KMS-11 (cell line): ENCODE data around the gene NISCH.
A peak's percentile ranks its signal among the peaks of the same experiment; 100 is the strongest.

Experiments
- H2AFZ ChIP-seq: fragments of 200-600 bp; sonication (generic); 2 replicates; pipeline ENCODE4 v1.6.1; 2016; ENCODE audit warnings: antibody characterized with exemption, mixed run types, low read depth
- H3K27ac ChIP-seq: fragments of 200-600 bp; sonication (generic); 2 replicates; pipeline ENCODE4 v1.6.1; 2016; ENCODE audit warnings: mild to moderate bottlenecking, mixed run types
- H3K27me3 ChIP-seq: fragments of 200-600 bp; sonication (generic); 2 replicates; pipeline ENCODE4 v1.6.1; 2017; ENCODE audit warnings: mild to moderate bottlenecking, low read depth, mixed run types, moderate library complexity; ENCODE audit not compliant: insufficient read depth
- H3K36me3 ChIP-seq: fragments of 200-600 bp; sonication (generic); 2 replicates; pipeline ENCODE4 v1.6.1; 2017; ENCODE audit warnings: mild to moderate bottlenecking, mixed run types; ENCODE audit not compliant: insufficient read depth
- H3K4me1 ChIP-seq: fragments of 200-600 bp; sonication (generic); 2 replicates; pipeline ENCODE4 v1.6.1; 2016; ENCODE audit warnings: mild to moderate bottlenecking, low read depth, mixed run types; ENCODE audit not compliant: poor library complexity, severe bottlenecking
- H3K4me2 ChIP-seq: fragments of 200-600 bp; sonication (generic); 2 replicates; pipeline ENCODE4 v1.7.0; 2016; ENCODE audit warnings: mild to moderate bottlenecking, mixed run types
- H3K4me3 ChIP-seq: fragments of 200-600 bp; sonication (generic); IDR thresholded peaks from 2 replicates; pipeline ENCODE4 v1.6.1; 2017; ENCODE audit warnings: low read depth, low read length, mixed read lengths; ENCODE audit not compliant: insufficient read depth
- H3K79me2 ChIP-seq: fragments of 200-600 bp; sonication (generic); 2 replicates; pipeline ENCODE4 v1.6.1; 2016; ENCODE audit warnings: low read depth, mixed run types; ENCODE audit not compliant: insufficient read depth
- H3K9ac ChIP-seq: fragments of 200-600 bp; sonication (generic); 2 replicates; pipeline ENCODE4 v1.6.1; 2016; ENCODE audit warnings: mild to moderate bottlenecking, mixed run types
- H4K20me1 ChIP-seq: fragments of 200-600 bp; sonication (generic); 2 replicates; pipeline ENCODE4 v1.6.1; 2016; ENCODE audit warnings: mild to moderate bottlenecking, mixed run types; ENCODE audit not compliant: insufficient read depth
- TF ChIP-seq, protein P1 (sequence below): fragments of 200-600 bp; sonication (generic); conservative IDR thresholded peaks from 2 replicates; pipeline ENCODE4 v1.6.1; 2017; ENCODE audit warnings: low read depth, mild to moderate bottlenecking, antibody characterized with exemption, low read length, moderate library complexity, mixed read lengths

NISCH gene

GRCh38 chr3:52453496-52454249 is 1.7 kb upstream of the NISCH start, which contains the start of gene TNNC1:
Gene TNNC1 (minus strand): TSS chr3:52454041. CDS start chr3:52454015, 26 bp downstream.
- H3K4me2 ChIP-seq = peak within 1 kb of the TSS; percentile 71
- peak within 1 kb of the TSS; percentile 90; the same call in 1 of the 2 replicates for H2AFZ ChIP-seq
- H3K9ac ChIP-seq = no peak within 1 kb of the TSS

DNA sequence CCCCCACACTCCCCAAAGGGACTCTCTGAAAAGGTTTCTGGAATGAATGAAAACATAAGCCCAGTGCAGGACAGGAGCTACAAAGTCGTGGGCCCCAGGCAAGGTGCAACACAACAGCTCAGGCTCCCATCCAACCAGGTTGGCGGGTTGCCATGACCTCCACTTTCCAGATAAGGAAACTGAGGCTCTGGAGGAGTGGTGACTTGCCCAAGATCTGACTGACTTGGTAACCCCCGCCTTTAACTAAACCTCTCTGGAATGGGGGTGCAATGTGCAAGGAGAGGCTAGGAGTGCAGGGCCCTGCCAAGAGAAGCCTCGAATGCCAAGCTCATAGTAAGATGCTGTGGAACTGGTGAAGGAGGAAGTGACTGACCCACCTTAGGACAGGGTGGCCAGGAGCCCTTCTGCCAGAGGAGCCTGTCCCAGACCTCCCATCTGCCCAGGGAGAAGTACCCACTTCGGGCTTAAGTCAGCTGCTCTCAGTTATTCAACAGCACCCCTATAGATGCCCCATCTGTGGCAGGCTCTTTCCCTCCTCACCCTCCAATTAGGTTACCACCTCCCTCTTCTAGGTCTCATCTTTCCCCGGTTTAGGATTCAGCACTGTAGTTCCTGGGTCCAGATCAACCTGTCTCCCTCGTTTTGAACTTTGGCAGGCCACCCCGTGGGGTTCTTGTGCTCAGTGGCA is 1.0 kb upstream of the NISCH start:
- Histone ChIP-seq H3K4me1 (peaks cover 8% of the 10 kb centered on the region), H3K9ac (no peak overlapping the region), H3K79me2 (peaks cover 12% of the 10 kb centered on the region; the same call in 1 of the 2 replicates), H3K27ac (no peak overlapping the region), H2AFZ (peak overlapping the region; percentile 90; the same call in 1 of the 2 replicates), H3K27me3 (no peaks in the 10 kb centered on the region), H3K4me3 (no peak overlapping the region), H3K36me3 (no peaks in the 10 kb centered on the region), H4K20me1 (no peaks in the 10 kb centered on the region), H3K4me2 (peak overlapping the region; percentile 71; the same call in 1 of the 2 replicates)
- TF ChIP-seq, protein P1, sequence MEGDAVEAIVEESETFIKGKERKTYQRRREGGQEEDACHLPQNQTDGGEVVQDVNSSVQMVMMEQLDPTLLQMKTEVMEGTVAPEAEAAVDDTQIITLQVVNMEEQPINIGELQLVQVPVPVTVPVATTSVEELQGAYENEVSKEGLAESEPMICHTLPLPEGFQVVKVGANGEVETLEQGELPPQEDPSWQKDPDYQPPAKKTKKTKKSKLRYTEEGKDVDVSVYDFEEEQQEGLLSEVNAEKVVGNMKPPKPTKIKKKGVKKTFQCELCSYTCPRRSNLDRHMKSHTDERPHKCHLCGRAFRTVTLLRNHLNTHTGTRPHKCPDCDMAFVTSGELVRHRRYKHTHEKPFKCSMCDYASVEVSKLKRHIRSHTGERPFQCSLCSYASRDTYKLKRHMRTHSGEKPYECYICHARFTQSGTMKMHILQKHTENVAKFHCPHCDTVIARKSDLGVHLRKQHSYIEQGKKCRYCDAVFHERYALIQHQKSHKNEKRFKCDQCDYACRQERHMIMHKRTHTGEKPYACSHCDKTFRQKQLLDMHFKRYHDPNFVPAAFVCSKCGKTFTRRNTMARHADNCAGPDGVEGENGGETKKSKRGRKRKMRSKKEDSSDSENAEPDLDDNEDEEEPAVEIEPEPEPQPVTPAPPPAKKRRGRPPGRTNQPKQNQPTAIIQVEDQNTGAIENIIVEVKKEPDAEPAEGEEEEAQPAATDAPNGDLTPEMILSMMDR = no peak

More at GRCh38 chr3:52453496-52454249, 1.7 kb upstream of the NISCH start, which contains the start of gene TNNC1:
- Histone ChIP-seq H4K20me1 (no peaks in the 10 kb centered on the region), H3K4me1 (peaks cover 8% of the 10 kb centered on the region), H3K36me3 (no peaks in the 10 kb centered on the region), H3K4me3 (no peak within 1 kb of the TSS), H3K27me3 (no peaks in the 10 kb centered on the region), H3K79me2 (peaks cover 12% of the 10 kb centered on the region; the same call in 1 of the 2 replicates), H3K27ac (no peak within 1 kb of the TSS)
- TF ChIP-seq, protein P1 = no peak

GRCh38 chr3:52454938-52455282 is 494 bp upstream of the NISCH start:
- H2AFZ ChIP-seq = peak overlapping the region; percentile 90

DNA sequence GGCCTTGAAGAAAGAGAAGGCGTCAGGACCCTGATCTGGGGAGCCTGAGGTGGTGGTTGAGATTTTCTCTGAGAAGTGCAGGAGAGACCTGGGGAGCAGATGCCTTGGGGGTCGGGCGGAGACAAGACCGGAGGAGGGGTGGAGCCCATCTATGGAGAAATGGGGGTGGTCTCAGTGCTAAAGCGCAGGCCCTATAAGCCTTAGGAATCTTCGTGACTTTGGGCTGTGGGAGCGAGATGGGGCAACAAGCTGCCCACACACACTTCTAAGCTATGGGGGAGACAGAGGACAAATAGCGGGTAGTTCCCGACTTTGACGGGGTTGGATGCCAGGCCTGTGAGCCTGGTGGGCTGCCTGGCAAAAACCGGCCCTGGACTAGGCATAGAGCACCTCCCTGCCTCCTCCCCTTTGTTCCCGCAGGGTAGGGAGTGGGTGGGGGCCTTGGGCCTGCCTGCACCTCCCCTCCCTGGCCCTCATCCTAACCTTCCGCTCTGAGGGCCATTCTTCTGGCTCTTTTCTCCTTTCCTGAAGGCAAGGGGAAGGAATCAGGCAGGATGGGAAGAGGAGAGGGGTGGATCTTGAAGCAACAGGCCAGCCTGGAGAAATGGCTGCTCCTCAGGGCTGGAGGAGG is 880 bp downstream of the NISCH start:
- TF ChIP-seq, protein P1 = no peak
- Histone ChIP-seq H3K4me1 (peaks cover 8% of the 10 kb centered on the region), H3K36me3 (no peaks in the 10 kb centered on the region), H4K20me1 (no peaks in the 10 kb centered on the region), H3K4me3 (no peak overlapping the region), H2AFZ (no peak overlapping the region; the same call in 1 of the 2 replicates), H3K79me2 (peaks cover 12% of the 10 kb centered on the region; the same call in 1 of the 2 replicates), H3K9ac (peak overlapping the region; percentile 83; the same call in 1 of the 2 replicates), H3K4me2 (peak overlapping the region; percentile 66; the same call in 1 of the 2 replicates), H3K27ac (no peak overlapping the region), H3K27me3 (no peaks in the 10 kb centered on the region)

More at GRCh38 chr3:52454938-52455282, 494 bp upstream of the NISCH start:
- peaks cover 8% of the 10 kb centered on the region for H3K4me1 ChIP-seq
- no peak overlapping the region for H3K4me3 ChIP-seq
- peaks cover 12% of the 10 kb centered on the region; the same call in 1 of the 2 replicates for H3K79me2 ChIP-seq
- H4K20me1 ChIP-seq = no peaks in the 10 kb centered on the region
- peak overlapping the region; percentile 71 for H3K4me2 ChIP-seq
- peak overlapping the region; percentile 83; the same call in 1 of the 2 replicates for H3K9ac ChIP-seq
- no peaks in the 10 kb centered on the region for H3K36me3 ChIP-seq
- no peaks in the 10 kb centered on the region for H3K27me3 ChIP-seq
- TF ChIP-seq, protein P1 = no peak
- H3K27ac ChIP-seq = no peak overlapping the region
